Stimulated activated CD4-positive, alpha-beta T cell treated with anti-CD3 and anti-CD28 coated beads, Interleukin-4, amount 100 ng/mL, for 1 hour (primary cell): ENCODE results near the gene ZNF862.

ENCODE experiments used
- DNase-seq: peaks from one replicate; pipeline ENCODE4 v3.0.0-alpha.2; 2020

Gene ZNF862

GRCh38 chr7:149811831-149812490 lies 26.2 kb upstream of the ZNF862 start:
- no peak for DNase-seq

GRCh38 chr7:149813254-149814035 lies 24.7 kb upstream of the ZNF862 start:
- DNase-seq = no peak

- DNase-seq = no peak
Observed at GRCh38 chr7:149814494-149814893, 23.7 kb upstream of the ZNF862 start.

- no peak for DNase-seq
Observed at GRCh38 chr7:149815121-149815520, 23.1 kb upstream of the ZNF862 start.

GRCh38 chr7:149815661-149816266 lies 22.4 kb upstream of the ZNF862 start:
- no peak for DNase-seq

GRCh38 chr7:149816267-149816751 lies 21.9 kb upstream of the ZNF862 start:
- no peak for DNase-seq

- no peak for DNase-seq
Observed at GRCh38 chr7:149816794-149817193, 21.4 kb upstream of the ZNF862 start.

GRCh38 chr7:149817301-149817771 lies 20.8 kb upstream of the ZNF862 start:
- DNase-seq = no peak

GRCh38 chr7:149817836-149818535 lies 20.2 kb upstream of the ZNF862 start:
- DNase-seq = no peak

- no peak for DNase-seq
Observed at GRCh38 chr7:149818536-149818840, 19.7 kb upstream of the ZNF862 start.

- no peak for DNase-seq
Observed at GRCh38 chr7:149819141-149819960, 18.8 kb upstream of the ZNF862 start.

GRCh38 chr7:149819961-149820340 lies 18.2 kb upstream of the ZNF862 start:
- DNase-seq = no peak

GRCh38 chr7:149820622-149821190 lies 17.5 kb upstream of the ZNF862 start:
- no peak for DNase-seq

GRCh38 chr7:149821191-149822148 lies 16.7 kb upstream of the ZNF862 start:
- DNase-seq = no peak

- DNase-seq = no peak
Observed at GRCh38 chr7:149822353-149822943, 15.7 kb upstream of the ZNF862 start.

- no peak for DNase-seq
Observed at GRCh38 chr7:149823191-149823630, 15.0 kb upstream of the ZNF862 start.

- no peak for DNase-seq
Observed at GRCh38 chr7:149823631-149824199, 14.5 kb upstream of the ZNF862 start.

GRCh38 chr7:149824301-149824741 lies 13.9 kb upstream of the ZNF862 start:
- no peak for DNase-seq

- no peak for DNase-seq
Observed at GRCh38 chr7:149824748-149825566, 13.2 kb upstream of the ZNF862 start.
